Psoas muscle (tissue), 8 donors: ENCODE data around the gene GRK1. TPM values are rescaled to one million over a fixed set of nuclear protein-coding genes. Genes with fewer than 3 reads are reported as not detected.

Experiments used
- ATAC-seq, 4 donors: fragments of 200-7000 bp; cut with Tn5 transposase; one replicate each; pipeline ENCODE4 v1.9.1; 2020; ENCODE audit warnings: moderate library complexity in 3 of 4, mild to moderate bottlenecking in 2 of 4
- DNase-seq, 2 donors: peaks; one replicate each; pipeline ENCODE4 v3.0.0-alpha.2; 2020
- H3K27ac ChIP-seq: fragments of 200-600 bp; one replicate; pipeline ENCODE4 v1.8.0; 2022
- H3K27me3 ChIP-seq, 3 donors: fragments of 200-600 bp in 1 of 3; one replicate each; pipeline versions ENCODE4 v1.6.1 to v1.8.0; 2013 to 2022; ENCODE audit warnings: low read length in 2 of 3, mild to moderate bottlenecking in 2 of 3, moderate library complexity in 1 of 3; ENCODE audit not compliant: insufficient read depth in 3 of 3
- H3K36me3 ChIP-seq, 2 donors: fragments of 200-600 bp in 1 of 2; one replicate each; pipeline versions ENCODE4 v1.6.1 to v1.8.0; 2013 to 2022; ENCODE audit warnings: low read depth in 1 of 2, mild to moderate bottlenecking in 1 of 2, moderate library complexity in 1 of 2; ENCODE audit not compliant: insufficient read depth in 1 of 2
- H3K4me1 ChIP-seq: fragments of 200-600 bp; one replicate; pipeline ENCODE4 v1.8.0; 2022
- H3K4me3 ChIP-seq: fragments of 200-600 bp; one replicate; pipeline ENCODE4 v1.8.0; 2022; ENCODE audit warnings: mild to moderate bottlenecking
- H3K9me3 ChIP-seq: fragments of 200-600 bp; one replicate; pipeline ENCODE4 v1.8.0; 2022
- CTCF ChIP-seq: fragments of 200-600 bp; IDR thresholded peaks from one replicate; pipeline ENCODE4 v1.8.0; 2022; ENCODE audit warnings: antibody characterized with exemption
- WGBS, 3 donors: extraction: QIAGEN DNeasy Blood & Tissue Kit; methylation state at CpG; one replicate each; pipeline versions ENCODE4 v1.1.6 to v1.1.7; 2013; 5-methylcytosine and 5-hydroxymethylcytosine counted together
- intact Hi-C, 2 donors: fragments of 100-400 bp; cut with DNase I; formaldehyde crosslinking; loops; one replicate each; pipeline versions ENCODE4 v1.11.0 to v1.14.2; 2022
- polyA plus RNA-seq, 3 donors: library from polyadenylated mRNA; stranded (reverse); fragments of 200-250 nt; gene quantifications; one replicate each; pipeline ENCODE4 v1.2.3, GENCODE V29; 2013
- total RNA-seq, 4 donors: library from RNA; stranded (reverse); fragmentation: NEBNext Ultra II Directional in 2 of 4; extraction: Animal tissue kit (Norgen Biotek cat#: 25700) in 2 of 4; gene quantifications; one replicate each; pipeline versions ENCODE4 v1.2.1 to v1.2.4, GENCODE V29; 2021 to 2023
- donor health status: healthy with polysubstance abuse.
- donor health status: DM: no; HTN: no; CAD: no; lungs with moderate emphysema.
- donor health status: Bipolar disorder and iron deficiency.
- donor health status: healthy.
- donor health status: DM: yes; HTN: yes; CAD: no.
- donor health status: DM: no; HTN: no; CAD: no.
- donor health status: DM: no; HTN: no; CAD: no.
- donor health status: DM: yes; HTN: yes; CAD: no.

Gene GRK1
- total and polyA plus RNA-seq, 7 donors = 0.10 TPM; not detected in 6

GRCh38 chr13:113659337-113659736 is 7.7 kb upstream of the GRK1 start:
- no peak for TF ChIP-seq CTCF
- Histone ChIP-seq H3K9me3 (peaks cover 7% of the 10 kb centered on the region), H3K27me3 (peaks cover 0 to 3% (median 2%) of the 10 kb centered on the region in 3 donors), H3K36me3 (no peaks in the 10 kb centered on the region), H3K27ac (no peak overlapping the region), H3K4me1 (no peaks in the 10 kb centered on the region), H3K4me3 (no peak overlapping the region)
- no peak for DNase-seq
- no peak for ATAC-seq
- WGBS, 3 donors = 83 to 90% (median 85%) methylated on average over 8 of the region's 8 CpGs
- intact Hi-C loops = no loop called here

GRCh38 chr13:113660066-113660465 is 7.0 kb upstream of the GRK1 start:
- DNase-seq = no peak

DNA sequence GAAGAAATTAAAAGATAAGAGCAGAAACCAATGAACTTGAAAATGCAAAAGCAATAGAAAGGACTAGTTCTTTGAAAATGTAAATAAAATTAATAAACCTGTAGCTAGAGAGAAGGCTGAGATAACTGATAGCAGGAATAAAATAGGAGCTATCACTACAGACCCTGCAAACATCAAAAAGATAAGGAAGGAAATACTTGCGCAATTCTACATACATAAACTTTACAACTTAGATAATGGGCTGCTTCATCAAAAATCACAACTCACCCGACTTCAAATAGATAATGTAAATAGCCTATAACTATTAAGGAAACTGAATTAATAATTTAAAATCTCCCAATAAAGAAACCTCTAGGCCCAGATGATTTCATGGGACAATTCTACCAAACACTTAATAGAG is 5.5 kb upstream of the GRK1 start:
- Histone ChIP-seq H3K27me3 (peaks cover 0 to 10% (median 9%) of the 10 kb centered on the region in 3 donors), H3K36me3 (no peaks in the 10 kb centered on the region), H3K4me3 (no peak overlapping the region), H3K27ac (no peak overlapping the region), H3K9me3 (peaks cover 7% of the 10 kb centered on the region), H3K4me1 (no peaks in the 10 kb centered on the region)
- TF ChIP-seq CTCF = no peak
- intact Hi-C loops = no loop called here
- no peak for DNase-seq
- 91 to 96% (median 93%) methylated on average over 2 of the region's 2 CpGs for WGBS, 3 donors
- no peak for ATAC-seq

More at GRCh38 chr13:113660066-113660465, 7.0 kb upstream of the GRK1 start:
- Histone ChIP-seq H3K27ac (no peak overlapping the region), H3K4me1 (no peaks in the 10 kb centered on the region), H3K9me3 (peaks cover 7% of the 10 kb centered on the region), H3K27me3 (peaks cover 0 to 10% (median 6%) of the 10 kb centered on the region in 3 donors), H3K4me3 (no peak overlapping the region), H3K36me3 (no peaks in the 10 kb centered on the region)
- 80 to 85% (median 81%) methylated on average over 3 of the region's 3 CpGs for WGBS, 3 donors
- no peak for TF ChIP-seq CTCF
- no peak for ATAC-seq
- intact Hi-C loops = no loop called here

- Histone ChIP-seq H3K9me3 (peaks cover 7% of the 10 kb centered on the region), H3K27me3 (peaks cover 0 to 10% (median 7%) of the 10 kb centered on the region in 3 donors), H3K27ac (no peak overlapping the region), H3K36me3 (no peaks in the 10 kb centered on the region), H3K4me1 (no peaks in the 10 kb centered on the region), H3K4me3 (no peak overlapping the region)
- WGBS, 3 donors = 33 to 39% (median 34%) methylated on average over 15 of the region's 15 CpGs
- no peak for TF ChIP-seq CTCF
- DNase-seq (no peak), ATAC-seq (no peak)
- intact Hi-C loops = no loop called here
Observed at GRCh38 chr13:113663934-113664333, 3.1 kb upstream of the GRK1 start.
